HG02884 (cell line): ENCODE data around the gene CITED4.

ENCODE experiments used
- ATAC-seq: cut with Tn5 transposase; IDR thresholded peaks from one replicate; pipeline ENCODE4 v1.9.1; 2021; ENCODE audit warnings: mild to moderate bottlenecking, moderate library complexity; ENCODE audit not compliant: unreplicated experiment

Gene CITED4

GRCh38 chr1:40855513-40855912 lies 6.7 kb downstream of the CITED4 start:
- ATAC-seq = no peak

- ATAC-seq = no peak
Measured at GRCh38 chr1:40853885-40854170, 8.3 kb downstream of the CITED4 start.

- no peak for ATAC-seq
Measured at GRCh38 chr1:40853113-40853884, 8.9 kb downstream of the CITED4 start.

GRCh38 chr1:40851643-40852042 lies 10.5 kb downstream of the CITED4 start:
- ATAC-seq = no peak

GRCh38 chr1:40849801-40850592 lies 12.2 kb downstream of the CITED4 start:
- no peak for ATAC-seq

- ATAC-seq = no peak
Measured at GRCh38 chr1:40848530-40849189, 13.5 kb downstream of the CITED4 start.

GRCh38 chr1:40847023-40847745 lies 15.0 kb downstream of the CITED4 start:
- ATAC-seq = no peak

GRCh38 chr1:40845895-40846294 lies 16.3 kb downstream of the CITED4 start:
- no peak for ATAC-seq

- no peak for ATAC-seq
Measured at GRCh38 chr1:40844887-40845878, 17.0 kb downstream of the CITED4 start.

- ATAC-seq = no peak
Measured at GRCh38 chr1:40844079-40844478, 18.1 kb downstream of the CITED4 start.

- ATAC-seq = no peak
Measured at GRCh38 chr1:40842691-40843090, 19.5 kb downstream of the CITED4 start.

- ATAC-seq = no peak
Measured at GRCh38 chr1:40842207-40842606, 20.0 kb downstream of the CITED4 start.

GRCh38 chr1:40841602-40842001 lies 20.6 kb downstream of the CITED4 start:
- no peak for ATAC-seq

- no peak for ATAC-seq
Measured at GRCh38 chr1:40840526-40841323, 21.4 kb downstream of the CITED4 start.

- no peak for ATAC-seq
Measured at GRCh38 chr1:40839943-40840335, 22.2 kb downstream of the CITED4 start.

- no peak for ATAC-seq
Measured at GRCh38 chr1:40838980-40839942, 22.9 kb downstream of the CITED4 start.

GRCh38 chr1:40838045-40838979 lies 23.9 kb downstream of the CITED4 start:
- ATAC-seq = no peak
